Fibroblast of pulmonary artery (primary cell): ENCODE data around the gene FKBP3.
"Not testable (repeated sequence)": the region's sequence is repeated elsewhere in the genome, so short reads cannot be mapped to it uniquely, and the experiment has no call there.

ENCODE experiments used
- DNase-seq: peaks from one replicate; pipeline ENCODE4 v3.0.0-alpha.2; 2010; ENCODE audit warnings: low read depth
- H3K4me3 ChIP-seq: replicated peaks from 2 replicates; pipeline ENCODE4 v1.5.1; 2011; ENCODE audit warnings: low read depth, mild to moderate bottlenecking, control low read depth, low read length, moderate library complexity
- TF ChIP-seq, protein P1 (sequence below): IDR thresholded peaks from 2 replicates; pipeline ENCODE4 v1.5.1; 2011; ENCODE audit warnings: mild to moderate bottlenecking, control low read depth, low read length, inconsistent platforms; ENCODE audit errors: missing control alignments

FKBP3 gene

DNA sequence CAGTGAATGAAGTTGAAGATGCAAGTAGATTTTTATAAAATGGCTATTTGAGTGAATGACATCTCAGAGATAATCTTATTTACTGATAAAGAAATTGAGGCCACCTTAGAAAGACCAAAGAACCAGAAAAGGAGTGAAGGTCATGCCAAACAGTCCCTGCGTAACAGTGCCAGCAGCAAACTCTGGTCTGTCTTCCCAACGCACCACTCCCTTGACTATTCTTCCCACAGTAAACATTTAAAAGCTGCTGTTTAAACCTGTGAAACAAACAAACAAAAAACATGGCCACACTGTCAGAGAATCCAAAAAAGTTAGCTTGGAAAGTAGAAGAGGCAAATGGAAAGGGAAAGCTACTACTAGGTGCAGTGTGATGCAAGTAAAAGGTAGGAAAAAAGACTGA lies 51.9 kb downstream of the FKBP3 start:
- TF ChIP-seq, protein P1, sequence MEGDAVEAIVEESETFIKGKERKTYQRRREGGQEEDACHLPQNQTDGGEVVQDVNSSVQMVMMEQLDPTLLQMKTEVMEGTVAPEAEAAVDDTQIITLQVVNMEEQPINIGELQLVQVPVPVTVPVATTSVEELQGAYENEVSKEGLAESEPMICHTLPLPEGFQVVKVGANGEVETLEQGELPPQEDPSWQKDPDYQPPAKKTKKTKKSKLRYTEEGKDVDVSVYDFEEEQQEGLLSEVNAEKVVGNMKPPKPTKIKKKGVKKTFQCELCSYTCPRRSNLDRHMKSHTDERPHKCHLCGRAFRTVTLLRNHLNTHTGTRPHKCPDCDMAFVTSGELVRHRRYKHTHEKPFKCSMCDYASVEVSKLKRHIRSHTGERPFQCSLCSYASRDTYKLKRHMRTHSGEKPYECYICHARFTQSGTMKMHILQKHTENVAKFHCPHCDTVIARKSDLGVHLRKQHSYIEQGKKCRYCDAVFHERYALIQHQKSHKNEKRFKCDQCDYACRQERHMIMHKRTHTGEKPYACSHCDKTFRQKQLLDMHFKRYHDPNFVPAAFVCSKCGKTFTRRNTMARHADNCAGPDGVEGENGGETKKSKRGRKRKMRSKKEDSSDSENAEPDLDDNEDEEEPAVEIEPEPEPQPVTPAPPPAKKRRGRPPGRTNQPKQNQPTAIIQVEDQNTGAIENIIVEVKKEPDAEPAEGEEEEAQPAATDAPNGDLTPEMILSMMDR = no peak
- no peak overlapping the region for H3K4me3 ChIP-seq
- DNase-seq = no peak

DNA sequence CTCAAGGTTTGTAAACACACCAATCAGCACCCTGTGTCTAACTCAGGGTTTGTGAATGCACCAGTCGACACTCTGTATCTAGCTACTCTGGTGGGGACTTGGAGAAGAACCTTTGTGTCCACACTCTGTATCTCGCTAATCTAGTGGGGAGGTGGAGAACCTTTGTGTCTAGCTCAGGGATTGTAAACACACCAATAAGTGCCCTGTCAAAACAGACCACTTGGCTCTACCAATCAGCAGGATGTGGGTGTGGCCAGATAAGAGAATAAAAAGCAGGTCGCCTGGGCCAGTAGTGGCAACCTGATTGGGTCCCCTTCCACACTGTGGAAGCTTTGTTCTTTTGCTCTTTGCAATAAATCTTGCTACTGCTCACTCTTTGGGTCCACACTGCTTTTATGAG lies 53.2 kb downstream of the FKBP3 start:
- DNase-seq, H3K4me3 ChIP-seq: not testable (repeated sequence)

DNA sequence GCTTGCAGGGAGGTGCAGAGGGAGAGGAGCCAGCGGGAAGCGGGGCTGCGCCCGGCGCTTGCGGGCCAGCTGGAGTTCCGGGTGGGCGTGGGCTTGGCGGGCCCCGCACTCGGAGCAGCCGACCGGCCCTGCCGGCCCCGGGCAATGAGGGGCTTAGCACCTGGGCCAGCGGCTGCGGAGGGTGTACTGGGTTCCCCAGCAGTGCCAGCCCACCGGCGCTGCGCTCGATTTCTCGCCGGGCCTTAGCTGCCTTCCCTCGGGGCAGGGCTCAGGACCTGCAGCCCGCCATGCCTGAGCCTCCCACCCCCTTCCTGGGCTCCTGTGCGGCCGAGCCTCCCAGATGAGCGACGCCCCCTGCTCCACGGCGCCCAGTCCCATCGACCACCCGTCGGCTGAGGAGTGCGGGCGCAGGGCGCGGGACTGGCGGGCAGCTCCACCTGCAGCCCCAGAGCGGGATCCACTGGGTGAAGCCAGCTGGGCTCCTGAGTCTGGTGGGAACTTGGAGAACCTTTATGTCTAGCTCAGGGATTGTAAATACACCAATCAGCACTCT lies 53.8 kb downstream of the FKBP3 start:
- not testable (repeated sequence) for DNase-seq, H3K4me3 ChIP-seq

DNA sequence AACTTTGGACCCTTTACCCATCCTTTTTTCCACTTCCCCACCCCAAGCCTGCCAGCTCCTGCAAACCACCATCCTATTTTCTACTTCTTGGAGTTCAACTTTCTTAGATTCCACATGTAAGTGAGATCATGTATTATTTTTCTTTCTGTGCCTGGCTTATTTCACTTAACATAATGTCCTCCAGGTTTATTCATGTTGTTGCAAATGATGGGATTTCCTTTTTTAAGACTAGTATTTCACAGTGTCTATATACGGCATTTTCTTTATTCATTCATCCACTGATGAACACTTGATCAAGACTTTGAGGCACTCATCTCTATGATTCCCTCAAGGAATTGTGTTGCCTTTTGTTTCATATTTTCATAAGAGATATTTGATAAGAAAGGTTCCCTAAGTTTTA lies 56.0 kb downstream of the FKBP3 start:
- no peak for DNase-seq
- no peak overlapping the region for H3K4me3 ChIP-seq
- TF ChIP-seq, protein P1 = no peak

DNA sequence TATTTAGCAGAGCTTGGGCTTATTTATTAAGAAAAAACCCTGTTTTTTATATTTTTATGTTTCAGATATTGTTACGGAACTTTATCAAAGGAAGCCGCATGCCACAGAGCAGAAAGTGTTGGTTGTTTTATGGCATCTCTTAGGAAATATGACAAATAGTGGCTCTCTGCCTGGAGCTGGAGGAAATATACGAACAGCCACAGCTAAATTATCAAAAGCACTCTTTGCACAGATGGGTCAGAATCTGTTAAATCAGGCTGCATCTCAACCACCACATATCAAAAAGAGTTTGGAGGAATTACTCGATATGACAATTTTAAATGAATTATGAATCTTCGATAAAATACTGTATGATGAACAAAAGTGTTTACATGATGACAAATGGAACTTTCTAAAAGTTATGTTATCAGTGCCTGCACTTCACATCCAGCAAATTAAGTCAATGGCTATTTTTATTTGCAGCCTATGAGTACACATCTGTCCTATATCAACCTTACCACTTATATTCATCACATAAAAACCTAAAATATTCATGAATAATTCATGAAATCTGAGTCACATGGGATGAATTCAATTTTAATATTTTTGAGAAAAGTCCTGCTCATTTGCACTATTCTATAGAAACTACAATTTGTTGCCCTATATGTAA lies 60.9 kb downstream of the FKBP3 start:
- TF ChIP-seq, protein P1 = no peak
- H3K4me3 ChIP-seq = no peak overlapping the region
- DNase-seq = no peak

DNA sequence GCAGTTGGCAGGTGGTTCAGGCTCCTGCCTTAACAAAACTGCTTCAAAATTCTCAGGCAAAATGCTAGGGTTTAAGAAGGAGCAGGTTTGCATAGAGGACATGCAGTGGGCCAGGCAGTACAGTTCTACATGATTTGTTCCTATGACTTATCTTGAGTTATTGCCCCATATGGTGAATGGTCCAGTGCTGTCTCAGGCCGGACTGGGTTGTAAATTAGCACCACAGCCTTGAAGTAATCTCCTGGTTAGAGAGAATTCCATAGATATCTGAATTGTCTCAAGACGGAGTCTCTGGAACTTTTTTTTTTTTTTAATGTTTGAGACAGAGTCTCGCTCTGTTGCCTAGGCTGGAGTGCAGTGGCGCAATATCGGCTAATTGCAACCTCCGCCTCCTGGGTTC lies 62.2 kb downstream of the FKBP3 start:
- no peak for DNase-seq
- TF ChIP-seq, protein P1 = no peak
- H3K4me3 ChIP-seq = no peak overlapping the region

DNA sequence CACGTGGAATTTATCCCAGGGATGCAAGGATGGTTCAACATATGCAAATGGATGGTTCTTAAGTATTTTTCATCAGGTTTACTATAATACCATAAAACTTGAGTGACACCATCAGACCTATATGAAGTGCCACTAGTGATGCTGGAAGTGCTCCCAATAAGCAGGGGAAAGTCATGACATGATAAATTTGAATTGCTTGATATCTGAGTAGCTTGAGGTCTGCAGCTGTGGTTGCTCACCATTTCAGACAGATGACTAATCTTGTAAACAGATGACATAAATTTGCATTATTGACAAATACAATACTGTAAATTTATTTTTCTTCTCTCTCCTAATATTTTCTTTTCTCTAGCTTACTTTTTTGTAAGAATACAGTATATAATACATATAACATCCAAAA lies 64.1 kb downstream of the FKBP3 start:
- no peak overlapping the region for H3K4me3 ChIP-seq
- DNase-seq = no peak
- TF ChIP-seq, protein P1 = no peak

DNA sequence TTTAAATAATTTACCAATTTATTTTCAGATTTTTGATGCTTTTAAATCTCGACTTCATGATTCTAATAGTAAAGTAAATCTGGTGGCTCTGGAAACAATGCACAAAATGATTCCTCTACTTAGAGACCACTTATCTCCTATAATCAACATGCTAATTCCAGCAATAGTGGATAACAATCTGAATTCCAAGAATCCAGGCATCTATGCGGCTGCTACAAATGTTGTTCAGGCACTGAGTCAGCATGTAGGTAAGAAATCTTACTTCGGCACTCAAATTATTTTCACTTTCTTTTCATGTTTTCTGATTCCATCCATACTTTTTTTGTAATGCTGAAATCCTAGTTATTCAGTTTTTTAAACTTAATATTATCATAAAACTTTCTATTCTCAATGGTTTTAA lies 65.9 kb downstream of the FKBP3 start:
- TF ChIP-seq, protein P1 = no peak
- no peak overlapping the region for H3K4me3 ChIP-seq
- no peak for DNase-seq
